Measurements from ENCODE around the gene HSPB7.
A peak's percentile ranks its signal among the peaks of the same experiment; 100 is the strongest.
"Not testable (repeated sequence)": the region's sequence is repeated elsewhere in the genome, so short reads cannot be mapped to it uniquely, and the experiment has no call there.

HSPB7 gene

DNA sequence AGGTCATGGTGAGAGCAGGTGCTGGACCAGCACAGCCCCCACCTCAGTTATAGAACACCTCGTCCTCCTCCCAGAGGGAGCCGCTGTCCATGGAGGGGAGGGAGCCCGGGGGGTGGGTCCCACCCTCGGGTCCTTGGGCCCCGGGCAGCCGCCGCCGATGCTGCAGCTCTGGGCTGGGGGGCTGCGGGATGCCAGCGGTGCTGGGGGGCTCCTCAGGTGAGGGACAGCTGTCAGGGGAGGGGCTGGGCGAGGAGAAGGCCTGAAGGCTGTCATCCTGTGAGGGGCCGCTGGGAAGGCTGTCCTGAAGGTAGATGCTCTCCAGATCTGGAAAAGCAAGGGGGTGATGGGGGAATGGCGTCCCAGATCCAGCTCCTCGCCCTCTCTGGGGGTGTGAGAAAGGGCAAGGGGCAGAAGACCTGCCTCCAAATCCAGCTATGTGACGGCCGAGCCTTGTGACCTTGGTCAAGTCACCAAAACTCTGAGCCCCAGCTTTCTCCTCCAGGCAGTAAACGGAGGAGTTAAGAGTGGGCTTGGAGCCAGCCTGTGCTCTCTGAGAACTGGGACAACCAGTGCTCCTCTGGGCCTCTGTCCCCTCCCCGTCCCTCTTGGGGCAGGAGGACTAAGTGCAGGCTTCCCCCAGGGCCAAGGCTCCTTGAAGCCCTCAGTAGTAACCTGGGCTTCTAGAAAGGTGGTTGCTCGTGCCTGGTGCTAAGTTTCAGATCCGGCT, 40.7 kb upstream of the HSPB7 start:
- not testable (repeated sequence) for DNase-seq (ENCODE audit: low read depth); H3K9me3 ChIP-seq (ENCODE audit: control insufficient read depth, low read length); H3K36me3 ChIP-seq (ENCODE audit: control insufficient read depth, insufficient read depth, low read length, severe bottlenecking); H3K4me3 ChIP-seq (ENCODE audit: low read length); H3K9ac ChIP-seq (ENCODE audit: low read length); H3K27me3 ChIP-seq (replicated peaks; ENCODE audit: control insufficient read depth, insufficient read depth, low read length); H3K4me1 ChIP-seq (ENCODE audit: control insufficient read depth, insufficient read depth, low read length)

DNA sequence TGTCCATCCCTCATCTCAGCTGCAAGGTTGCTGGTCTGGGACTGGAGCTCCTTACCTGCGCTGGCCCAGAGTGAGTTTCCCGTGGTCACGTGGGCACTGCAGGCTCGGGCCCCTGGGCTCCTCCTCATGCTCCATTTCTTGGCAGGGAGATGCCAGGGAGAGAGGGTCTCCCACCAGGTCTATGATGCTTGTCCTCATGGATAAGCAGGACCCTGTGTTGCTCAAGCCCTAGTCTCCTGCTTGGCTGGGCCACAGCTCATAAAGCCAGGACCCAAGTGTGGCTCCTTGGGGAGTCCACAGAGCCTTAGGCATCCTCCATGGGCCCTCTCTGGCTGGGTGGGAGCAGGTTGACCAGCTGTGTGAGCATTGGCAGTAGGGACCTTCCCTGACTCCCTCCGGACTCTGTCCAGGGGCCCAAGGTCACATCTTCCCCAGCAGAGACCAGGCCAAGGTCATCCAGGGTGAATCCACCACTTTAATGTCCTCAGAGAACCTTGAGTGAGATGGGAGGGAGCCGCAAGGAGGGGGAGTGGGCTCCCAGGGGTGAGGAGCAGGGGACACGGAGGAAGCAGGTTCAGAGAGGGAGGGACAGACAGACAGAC, 39.6 kb upstream of the HSPB7 start:
- H3K4me3 ChIP-seq (ENCODE audit: low read length); H3K9ac ChIP-seq (ENCODE audit: low read length); DNase-seq (ENCODE audit: low read depth); H3K4me1 ChIP-seq (ENCODE audit: control insufficient read depth, insufficient read depth, low read length); H3K36me3 ChIP-seq (ENCODE audit: control insufficient read depth, insufficient read depth, low read length, severe bottlenecking); H3K27me3 ChIP-seq (replicated peaks; ENCODE audit: control insufficient read depth, insufficient read depth, low read length); H3K9me3 ChIP-seq (ENCODE audit: control insufficient read depth, low read length): not testable (repeated sequence)

DNA sequence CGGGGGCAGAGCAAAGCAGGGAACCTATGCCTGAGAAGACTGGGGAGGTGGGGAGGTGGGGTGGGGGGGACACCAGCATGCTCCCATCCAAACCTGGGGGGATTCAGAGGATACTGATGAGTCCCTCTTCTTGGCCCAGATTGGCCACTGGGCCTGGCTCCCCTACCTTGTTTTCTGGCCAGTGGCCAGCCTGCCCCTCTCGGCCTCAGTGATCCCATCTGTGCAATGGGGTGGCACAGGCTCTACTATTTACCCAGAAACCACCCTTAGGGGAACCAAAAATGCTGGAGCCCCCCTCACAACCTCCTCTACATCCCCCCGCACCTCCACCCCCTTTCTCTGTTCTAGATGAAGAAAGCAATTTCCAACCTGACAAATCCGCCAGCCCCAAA, 38.7 kb upstream of the HSPB7 start:
- not testable (repeated sequence) for H3K4me3 ChIP-seq (ENCODE audit: low read length)

DNA sequence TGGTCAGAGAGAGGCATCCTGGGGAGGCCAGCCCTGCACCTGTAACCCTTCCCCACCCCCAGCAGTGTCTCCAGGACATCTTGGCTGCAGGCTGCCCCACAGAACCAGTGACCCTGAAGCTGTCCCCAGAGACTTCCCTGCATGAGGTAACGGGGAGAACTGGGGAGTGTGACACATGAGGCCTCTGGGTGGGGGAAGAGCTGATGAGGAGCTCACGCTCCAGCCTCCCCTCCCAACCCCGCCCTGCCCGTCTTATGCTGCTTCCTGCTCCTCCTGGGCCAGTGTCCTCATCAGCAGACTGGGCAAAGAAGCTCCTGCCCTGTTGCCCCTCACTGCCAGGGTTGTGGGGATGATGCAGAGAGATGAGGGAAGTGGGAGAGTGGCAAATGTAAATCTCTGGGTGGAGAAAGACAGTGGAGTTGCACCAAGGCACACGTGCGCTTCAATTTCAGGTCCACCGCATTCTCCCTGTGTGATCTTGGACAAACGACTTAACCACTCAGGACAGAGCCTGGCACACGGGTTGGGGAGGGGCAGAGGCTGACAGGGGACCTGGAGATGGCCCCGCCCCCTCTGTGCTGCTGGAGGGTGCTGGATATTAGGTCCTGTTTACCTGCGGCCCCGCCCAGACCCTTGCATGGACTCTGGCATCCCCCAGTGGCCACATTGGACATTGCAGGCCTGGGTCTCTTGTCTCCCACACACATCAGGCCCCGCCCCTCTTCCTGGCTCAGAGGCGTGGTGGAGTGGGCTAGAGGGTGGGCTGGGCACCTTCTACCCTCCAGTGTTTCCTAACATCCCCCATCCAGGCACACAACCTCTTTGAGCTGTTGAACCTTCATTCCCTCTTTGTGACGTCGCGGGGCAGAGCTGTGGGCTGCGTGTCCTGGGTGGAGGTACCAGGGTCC, 38.0 kb upstream of the HSPB7 start:
- Histone ChIP-seq H3K4me3 (ENCODE audit: low read length) (no peak overlapping the region), H3K4me1 (ENCODE audit: control insufficient read depth, insufficient read depth, low read length) (no peaks in the 10 kb centered on the region), H3K9me3 (ENCODE audit: control insufficient read depth, low read length) (no peaks in the 10 kb centered on the region), H3K9ac (ENCODE audit: low read length) (no peak overlapping the region), H3K27me3 (replicated peaks; ENCODE audit: control insufficient read depth, insufficient read depth, low read length) (peaks cover 5% of the 10 kb centered on the region), H3K36me3 (ENCODE audit: control insufficient read depth, insufficient read depth, low read length, severe bottlenecking) (no peaks in the 10 kb centered on the region)
- DNase-seq (ENCODE audit: low read depth): peak; percentile 91

More for the DNA sequence above, 38.7 kb upstream of the HSPB7 start:
- DNase-seq (ENCODE audit: low read depth); H3K9me3 ChIP-seq (ENCODE audit: control insufficient read depth, low read length); H3K4me1 ChIP-seq (ENCODE audit: control insufficient read depth, insufficient read depth, low read length); H3K36me3 ChIP-seq (ENCODE audit: control insufficient read depth, insufficient read depth, low read length, severe bottlenecking); H3K27me3 ChIP-seq (replicated peaks; ENCODE audit: control insufficient read depth, insufficient read depth, low read length); H3K9ac ChIP-seq (ENCODE audit: low read length): not testable (repeated sequence)

DNA sequence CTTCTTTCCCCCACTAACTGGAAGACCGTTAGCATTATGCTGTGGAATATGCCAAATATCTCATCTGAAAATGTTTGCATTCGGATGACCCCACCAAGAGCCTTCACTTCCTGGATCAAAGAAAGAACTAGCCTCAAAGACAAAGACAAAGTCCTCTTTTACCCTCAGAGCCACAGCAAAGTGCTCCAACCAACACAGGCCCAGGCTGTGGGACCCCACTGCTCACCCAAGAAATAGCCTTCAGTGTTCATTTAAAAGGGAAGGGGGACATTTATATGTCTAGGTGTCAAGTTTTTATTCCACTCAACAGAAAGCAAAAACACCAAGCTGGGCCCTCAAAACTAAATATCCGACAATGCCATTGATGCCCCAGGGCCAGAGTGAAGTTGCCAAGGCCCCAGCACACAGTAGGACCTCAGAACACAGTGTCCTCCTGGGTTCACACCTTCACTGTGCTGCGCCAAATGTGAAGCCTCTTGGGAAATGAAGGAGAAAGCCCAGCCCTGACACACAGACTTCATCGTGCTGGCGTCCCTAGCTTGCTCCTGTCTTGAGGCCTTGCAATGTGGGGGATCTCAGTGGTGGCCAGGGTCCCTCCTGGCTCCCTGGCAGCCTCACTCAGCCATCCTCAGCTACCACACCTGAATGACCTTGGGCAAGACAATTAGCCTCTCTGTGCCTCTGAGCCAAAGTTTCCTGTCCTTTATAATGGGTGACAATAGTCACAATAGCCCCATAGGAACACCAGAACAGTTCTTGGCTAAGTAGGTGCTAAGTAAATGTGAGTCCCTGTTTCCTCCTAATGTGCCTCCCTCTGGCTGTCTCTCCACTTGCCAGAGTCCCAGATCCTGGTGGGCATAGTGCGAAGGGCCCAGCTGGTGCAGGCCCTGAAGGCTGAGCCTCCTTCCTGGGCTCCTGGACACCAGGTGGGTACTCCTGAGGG, 37.0 kb upstream of the HSPB7 start:
- peaks cover 4% of the 10 kb centered on the region for H3K27me3 ChIP-seq (replicated peaks; ENCODE audit: control insufficient read depth, insufficient read depth, low read length)
- no peaks in the 10 kb centered on the region for H3K4me1 ChIP-seq (ENCODE audit: control insufficient read depth, insufficient read depth, low read length)
- H3K9me3 ChIP-seq (ENCODE audit: control insufficient read depth, low read length): no peaks in the 10 kb centered on the region
- DNase-seq (ENCODE audit: low read depth): no peak
- no peak overlapping the region for H3K9ac ChIP-seq (ENCODE audit: low read length)
- H3K4me3 ChIP-seq (ENCODE audit: low read length): no peak overlapping the region
- H3K36me3 ChIP-seq (ENCODE audit: control insufficient read depth, insufficient read depth, low read length, severe bottlenecking): no peaks in the 10 kb centered on the region

DNA sequence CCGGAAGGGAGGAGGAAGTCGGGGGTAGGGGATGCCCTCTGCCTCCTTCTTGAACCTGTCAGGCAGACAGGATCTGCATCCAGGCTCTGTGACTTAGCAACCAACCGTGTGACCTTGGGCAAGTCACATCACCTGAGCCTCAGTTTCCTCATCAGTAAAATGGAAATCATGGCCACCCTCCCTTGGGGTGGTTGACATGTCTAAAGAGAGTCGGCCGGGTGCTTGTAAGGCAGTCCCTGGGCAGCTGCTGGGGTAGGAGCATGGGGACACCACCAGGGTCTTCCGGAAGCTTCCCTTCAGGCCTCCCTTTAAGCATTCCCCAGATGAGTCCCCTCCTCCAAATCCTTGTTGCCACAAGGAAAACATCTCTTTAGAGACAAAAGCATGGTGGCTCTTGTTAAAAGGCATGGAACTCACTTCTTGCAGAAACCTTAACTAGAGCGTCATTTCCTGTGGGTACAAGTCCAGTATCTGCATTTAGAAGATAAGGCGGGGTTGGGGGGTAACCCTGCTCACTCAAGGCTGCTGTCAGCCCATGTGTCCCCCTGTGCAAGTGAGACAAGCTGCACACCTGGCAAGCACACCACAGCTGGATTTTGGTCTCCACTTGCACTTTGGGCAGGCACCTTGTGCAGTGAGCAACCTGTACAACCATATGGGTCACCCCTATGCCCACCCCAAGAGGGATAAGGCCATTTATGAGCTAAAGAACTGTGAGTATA, 36.1 kb upstream of the HSPB7 start:
- Histone ChIP-seq H3K27me3 (replicated peaks; ENCODE audit: control insufficient read depth, insufficient read depth, low read length) (peaks cover 4% of the 10 kb centered on the region), H3K4me3 (ENCODE audit: low read length) (no peak overlapping the region), H3K4me1 (ENCODE audit: control insufficient read depth, insufficient read depth, low read length) (no peaks in the 10 kb centered on the region), H3K9me3 (ENCODE audit: control insufficient read depth, low read length) (no peaks in the 10 kb centered on the region), H3K36me3 (ENCODE audit: control insufficient read depth, insufficient read depth, low read length, severe bottlenecking) (no peaks in the 10 kb centered on the region), H3K9ac (ENCODE audit: low read length) (no peak overlapping the region)
- no peak for DNase-seq (ENCODE audit: low read depth)

DNA sequence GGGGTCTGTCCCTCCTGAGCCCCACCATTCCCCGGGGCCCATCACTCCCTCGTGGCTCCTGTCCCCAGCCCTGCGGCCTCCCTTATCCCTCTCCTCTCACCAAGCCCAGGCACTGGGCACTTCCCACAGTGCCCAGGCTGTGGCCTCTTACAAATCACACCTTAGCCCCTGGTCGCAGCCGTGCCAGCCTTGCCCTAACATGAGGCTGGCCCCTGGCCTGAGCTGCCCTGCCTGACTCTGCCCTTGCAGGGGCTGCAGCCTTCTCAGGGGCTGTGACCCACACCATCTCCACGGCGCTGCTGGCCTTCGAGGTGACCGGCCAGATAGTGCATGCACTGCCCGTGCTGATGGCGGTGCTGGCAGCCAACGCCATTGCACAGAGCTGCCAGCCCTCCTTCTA, 34.1 kb upstream of the HSPB7 start:
- H3K4me1 ChIP-seq (ENCODE audit: control insufficient read depth, insufficient read depth, low read length); H3K9me3 ChIP-seq (ENCODE audit: control insufficient read depth, low read length); H3K4me3 ChIP-seq (ENCODE audit: low read length); H3K9ac ChIP-seq (ENCODE audit: low read length); DNase-seq (ENCODE audit: low read depth); H3K36me3 ChIP-seq (ENCODE audit: control insufficient read depth, insufficient read depth, low read length, severe bottlenecking); H3K27me3 ChIP-seq (replicated peaks; ENCODE audit: control insufficient read depth, insufficient read depth, low read length): not testable (repeated sequence)

DNA sequence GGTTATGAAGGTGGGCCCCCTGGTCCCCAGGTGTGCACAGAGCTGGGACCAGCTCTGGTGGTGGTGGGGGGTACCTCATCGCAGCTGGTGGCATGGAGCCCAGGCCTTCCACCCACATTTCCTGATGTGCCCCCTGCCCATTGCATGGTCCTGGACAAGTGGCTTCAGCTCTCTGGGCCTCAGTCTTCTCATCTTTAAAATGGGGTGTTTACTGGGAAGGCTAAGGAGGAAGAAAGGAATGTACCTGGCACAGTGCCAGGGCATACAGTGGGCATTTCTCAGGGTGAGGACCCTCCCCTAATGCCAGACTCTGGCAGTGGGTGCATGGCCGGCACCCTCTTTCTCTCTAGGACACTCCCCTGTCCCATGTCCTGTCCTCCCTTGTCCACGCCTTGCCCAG, 33.2 kb upstream of the HSPB7 start:
- no peaks in the 10 kb centered on the region for H3K9me3 ChIP-seq (ENCODE audit: control insufficient read depth, low read length)

DNA sequence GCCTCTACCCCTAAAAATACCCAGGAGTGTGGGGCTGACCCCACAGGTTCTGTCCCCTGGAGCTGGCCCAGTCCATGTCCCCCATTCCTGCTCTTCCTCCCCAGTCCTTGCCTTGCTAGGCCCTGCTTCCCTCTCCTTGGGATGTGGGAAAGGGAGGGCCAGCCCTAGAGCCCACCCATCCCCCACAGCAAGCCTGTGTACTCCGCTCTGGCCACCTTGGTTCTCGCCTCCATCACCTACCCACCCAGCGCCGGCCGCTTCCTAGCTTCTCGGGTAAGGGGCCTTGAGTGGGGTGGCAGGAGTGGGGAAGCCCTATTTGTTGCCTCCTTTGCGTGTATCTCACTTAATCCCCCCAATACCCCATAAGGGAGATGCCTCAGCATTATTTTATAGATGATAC, 32.5 kb upstream of the HSPB7 start:
- Histone ChIP-seq H3K27me3 (replicated peaks; ENCODE audit: control insufficient read depth, insufficient read depth, low read length) (no peaks in the 10 kb centered on the region), H3K9ac (ENCODE audit: low read length) (no peak overlapping the region), H3K4me3 (ENCODE audit: low read length) (no peak overlapping the region), H3K36me3 (ENCODE audit: control insufficient read depth, insufficient read depth, low read length, severe bottlenecking) (no peaks in the 10 kb centered on the region), H3K4me1 (ENCODE audit: control insufficient read depth, insufficient read depth, low read length) (no peaks in the 10 kb centered on the region), H3K9me3 (ENCODE audit: control insufficient read depth, low read length) (no peaks in the 10 kb centered on the region)
- DNase-seq (ENCODE audit: low read depth): no peak

More for the DNA sequence above, 33.2 kb upstream of the HSPB7 start:
- Histone ChIP-seq H3K36me3 (ENCODE audit: control insufficient read depth, insufficient read depth, low read length, severe bottlenecking) (no peaks in the 10 kb centered on the region), H3K4me1 (ENCODE audit: control insufficient read depth, insufficient read depth, low read length) (no peaks in the 10 kb centered on the region), H3K9ac (ENCODE audit: low read length) (no peak overlapping the region), H3K4me3 (ENCODE audit: low read length) (no peak overlapping the region), H3K27me3 (replicated peaks; ENCODE audit: control insufficient read depth, insufficient read depth, low read length) (no peaks in the 10 kb centered on the region)
- DNase-seq (ENCODE audit: low read depth): no peak

DNA sequence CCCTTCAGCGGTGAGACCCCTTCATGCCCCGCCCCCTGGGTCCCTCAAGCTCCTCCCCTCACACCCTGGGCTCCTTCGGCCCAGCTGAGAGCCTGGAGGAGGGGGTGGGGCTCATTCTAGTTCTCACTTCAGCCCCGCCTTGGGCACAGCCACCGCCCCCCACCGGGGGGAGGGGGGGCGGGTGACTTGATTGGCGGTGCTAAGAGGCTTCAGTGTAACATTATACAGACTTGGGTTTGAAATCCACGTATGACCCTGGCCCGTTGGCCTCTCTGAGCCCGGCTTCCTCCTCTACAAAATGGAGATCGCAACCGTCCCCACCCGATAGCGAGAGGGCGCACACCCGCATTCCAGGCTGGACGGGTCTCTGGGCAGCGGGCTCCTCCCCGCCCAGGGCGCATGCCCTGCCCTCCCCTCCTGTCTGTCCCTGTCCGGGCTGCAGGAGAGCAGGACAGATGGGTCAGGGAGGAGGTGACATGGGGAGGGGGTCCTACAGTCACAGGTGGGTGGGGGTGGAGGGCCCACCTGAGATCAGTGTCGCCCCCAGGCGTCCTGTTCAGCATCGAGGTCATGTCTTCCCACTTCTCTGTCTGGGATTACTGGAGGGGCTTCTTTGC, 30.8 kb upstream of the HSPB7 start:
- Histone ChIP-seq H3K27me3 (replicated peaks; ENCODE audit: control insufficient read depth, insufficient read depth, low read length) (no peaks in the 10 kb centered on the region), H3K4me1 (ENCODE audit: control insufficient read depth, insufficient read depth, low read length) (no peaks in the 10 kb centered on the region), H3K36me3 (ENCODE audit: control insufficient read depth, insufficient read depth, low read length, severe bottlenecking) (no peaks in the 10 kb centered on the region), H3K9ac (ENCODE audit: low read length) (peak overlapping the region; percentile 64), H3K4me3 (ENCODE audit: low read length) (peak overlapping the region; percentile 72), H3K9me3 (ENCODE audit: control insufficient read depth, low read length) (no peaks in the 10 kb centered on the region)
- DNase-seq (ENCODE audit: low read depth): peak; percentile 55

Measured in adipocyte (in vitro differentiated cells).